Measurements from ENCODE around the gene C9orf72. TPM values are rescaled to one million over a fixed set of nuclear protein-coding genes. Genes with fewer than 3 reads are reported as not detected.

The C9orf72 gene
- total and polyA plus RNA-seq, 2 of the 4 experiments (the other 2 are of a cell fraction), result 2.0 to 3.4 TPM

- H4K91ac ChIP-seq (ENCODE audit: insufficient read depth, low read depth, low read length), result no peak overlapping the region
- intact Hi-C loops (cut with micrococcal nuclease), result no loop called here
- H3K14ac ChIP-seq (replicated peaks; ENCODE audit: low read depth, low read length), result no peak overlapping the region
These were observed 34.6 kb downstream of the C9orf72 start for GRCh38 chr9:27538647-27539046.

More at GRCh38 chr9:27538647-27539046, 34.6 kb downstream of the C9orf72 start:
- H2AK5ac ChIP-seq (ENCODE audit: low read depth, low read length), result no peak overlapping the region
- no peaks in the 10 kb centered on the region for H3K27me3 ChIP-seq (ENCODE audit: control insufficient read depth, insufficient read depth, low read length)
- H3K9me3 ChIP-seq (ENCODE audit: control insufficient read depth, insufficient read depth, low read length), result no peaks in the 10 kb centered on the region
- H2AFZ ChIP-seq (replicated peaks; ENCODE audit: low read length, poor library complexity), result no peak overlapping the region
- H3K4me1 ChIP-seq (ENCODE audit: control insufficient read depth, insufficient read depth, low read length), result peaks cover 11% of the 10 kb centered on the region
- H3K23ac ChIP-seq (ENCODE audit: low read depth, low read length), result no peak overlapping the region
- H3K56ac ChIP-seq (ENCODE audit: extremely low read depth, insufficient read depth, low read length), result no peak overlapping the region
- dilution Hi-C loops (cut with HindIII; ENCODE audit: low sequenced_read_pairs, unreplicated experiment) (no loop called here), in situ Hi-C loops (cut with MboI; ENCODE audit: low sequenced_read_pairs) (no loop called here)
- H3K4me3 ChIP-seq (ENCODE audit: insufficient read depth, low read depth, low read length), result no peak overlapping the region
- H2BK15ac ChIP-seq (ENCODE audit: low read depth, low read length), result no peak overlapping the region
- no peak for ATAC-seq (ENCODE audit: low read depth)
- H3K79me1 ChIP-seq (ENCODE audit: low read depth in 1 of 2, low read length in 2 of 2), result no peaks in the 10 kb centered on the region
- 100% methylated on average over 1 of the region's 3 CpGs; no CpG with 5 or more reads in 1 of the 2 experiments for WGBS, 2 experiments (ENCODE audit: extremely low coverage in 2 of 2, insufficient read length in 1 of 2)
- no peak overlapping the region for H4K8ac ChIP-seq (ENCODE audit: low read depth in 2 of 2, low read length in 2 of 2)
- H3K27ac ChIP-seq (ENCODE audit: insufficient read depth, low read length), result no peak overlapping the region
- CTCF ChIA-PET, result interaction anchor here (1.3 to 3.1 kb wide), 2 partner anchors 8 kb away, joined by 3 to 16 read pairs; partner anchors contain the start of gene MOB3B
- no peak overlapping the region for H2BK20ac ChIP-seq (ENCODE audit: low read depth, low read length)
- no peak overlapping the region for H3K4ac ChIP-seq (ENCODE audit: low read depth, low read length)
- H3K18ac ChIP-seq (ENCODE audit: low read depth, low read length), result no peak overlapping the region
- no TSS peak for BruUV-seq (replicated peaks)
- no peak for DNase-seq
- no peak overlapping the region for H2BK120ac ChIP-seq (ENCODE audit: low read depth, low read length)
- H3K9ac ChIP-seq (ENCODE audit: low read depth, low read length), result no peak overlapping the region
- TF ChIP-seq BHLHE40 (IDR thresholded peaks at IDR 0.05; ENCODE audit: low read depth, low read length) (no peak), RCOR1 (IDR thresholded peaks at IDR 0.05; ENCODE audit: insufficient replicate concordance, low read length) (no peak), POLR2A (IDR thresholded peaks at IDR 0.05; ENCODE audit: low read depth, low read length) (no peak), ELK1 (IDR thresholded peaks at IDR 0.05; ENCODE audit: borderline replicate concordance, low read depth, low read length) (no peak), MAFK (IDR thresholded peaks at IDR 0.05; ENCODE audit: low read depth, low read length) (no peak), MXI1 (IDR thresholded peaks at IDR 0.05; ENCODE audit: borderline replicate concordance, low read depth, low read length) (no peak), RFX5 (IDR thresholded peaks at IDR 0.05; ENCODE audit: low read depth, low read length) (no peak), RAD21 (IDR thresholded peaks at IDR 0.05; ENCODE audit: low read length) (no peak), MAZ (IDR thresholded peaks at IDR 0.05; ENCODE audit: borderline replicate concordance, low read depth, low read length) (no peak)
- H3K4me2 ChIP-seq (ENCODE audit: low read depth, low read length), result no peak overlapping the region
- no peaks in the 10 kb centered on the region for H4K20me1 ChIP-seq (ENCODE audit: insufficient read depth, low read length)
- H4K5ac ChIP-seq (ENCODE audit: low read depth, low read length), result no peak overlapping the region
- no peak overlapping the region for H2BK5ac ChIP-seq (ENCODE audit: low read depth, low read length, poor library complexity, severe bottlenecking)
- H3K9me1 ChIP-seq (ENCODE audit: insufficient read depth, low read length), result peaks cover 6% of the 10 kb centered on the region; the same call in 1 of the 2 replicates
- POLR2A ChIA-PET (ENCODE audit: unreplicated experiment), result no interaction called here
- H3K36me3 ChIP-seq (ENCODE audit: control insufficient read depth, insufficient read depth, low read length), result no peaks in the 10 kb centered on the region
- H2AK9ac ChIP-seq (replicated peaks; ENCODE audit: low read depth, low read length, poor library complexity), result no peak overlapping the region
